Hair follicular keratinocyte (primary cell): Measurements from ENCODE around the gene GYG1. TPM values are rescaled to one million over a fixed set of nuclear protein-coding genes. Genes with fewer than 3 reads are reported as not detected.

Experiments
- total RNA-seq: library from RNA; depleted of rRNA; stranded (reverse); fragments of >200 nt; gene quantifications from 2 replicates; pipeline ENCODE4 v1.2.3, GENCODE V29; 2015

The GYG1 gene
- total RNA-seq, result 23.5 and 30.2 TPM in 2 replicates

DNA sequence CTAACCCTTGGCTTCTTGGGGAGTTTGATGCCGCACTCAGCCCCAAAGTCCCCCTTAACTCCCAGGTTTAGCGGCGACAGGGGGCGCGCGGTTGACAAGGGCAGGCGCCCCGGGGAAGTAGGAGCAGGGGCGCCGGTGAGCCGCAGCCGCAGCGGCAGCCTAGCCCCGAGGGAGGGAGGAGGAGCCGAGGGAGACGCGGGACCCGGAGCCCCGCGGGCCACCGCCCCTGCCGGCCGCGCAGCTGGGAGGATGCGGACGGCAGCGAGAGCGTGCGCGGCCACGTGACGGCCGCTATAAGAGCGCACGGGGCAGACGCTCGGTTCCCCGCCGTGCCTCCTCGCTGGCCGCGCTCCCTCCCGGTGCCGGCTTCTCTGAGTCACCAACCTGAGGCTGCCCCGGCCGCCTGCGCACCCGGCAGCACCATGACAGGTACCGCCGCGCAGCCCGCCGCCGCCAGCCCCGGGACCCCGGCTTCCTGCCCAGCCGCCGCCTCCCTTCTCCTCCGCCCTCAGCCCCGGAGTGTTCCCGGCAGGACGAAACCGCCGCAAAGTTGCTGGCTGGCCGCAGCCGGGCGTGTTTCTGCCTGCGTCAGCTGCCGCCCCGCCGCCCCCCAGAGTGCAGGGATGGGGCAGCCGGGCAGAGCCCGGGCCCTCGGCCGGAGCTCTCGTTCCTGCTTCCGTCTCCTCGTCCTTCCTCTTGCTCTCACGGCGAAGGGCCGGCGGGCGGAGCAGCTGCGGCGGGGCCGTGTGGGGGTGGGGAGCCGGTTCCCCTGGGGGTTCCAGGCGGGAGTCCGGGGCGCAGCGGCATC, at the start of gene GYG1:
GYG1 (plus strand) TSS at position 322 of the 808 bp plus-strand sequence; CDS start at position 423, 101 bp downstream.

Other genes starting within 250 kb of the GYG1 start
- gene CPB1, start 163.7 kb upstream of the GYG1 start, total RNA-seq, result not detected in 2 replicates
- not detected in 2 replicates for gene CPA3, start 126.2 kb upstream of the GYG1 start, total RNA-seq
- 14.2 and 24.1 TPM in 2 replicates for gene HLTF, start 95.0 kb downstream of the GYG1 start, total RNA-seq
- gene HPS3, start 138.1 kb downstream of the GYG1 start, total RNA-seq, result 11.5 and 12.7 TPM in 2 replicates
- not detected in 2 replicates for gene CP, start 230.3 kb downstream of the GYG1 start, total RNA-seq